SKM-1 treated with dmso at 0.1 percent for 144 hours (cell line): ENCODE data around the gene EIF2B5.
"Not testable (repeated sequence)": the region's sequence is repeated elsewhere in the genome, so short reads cannot be mapped to it uniquely, and the experiment has no call there.

Experiments
- DNase-seq: peaks from one replicate; lab custom pipeline; 2025; ENCODE audit not compliant: unreplicated experiment; lab: John Stamatoyannopoulos, UW

Gene EIF2B5

DNA sequence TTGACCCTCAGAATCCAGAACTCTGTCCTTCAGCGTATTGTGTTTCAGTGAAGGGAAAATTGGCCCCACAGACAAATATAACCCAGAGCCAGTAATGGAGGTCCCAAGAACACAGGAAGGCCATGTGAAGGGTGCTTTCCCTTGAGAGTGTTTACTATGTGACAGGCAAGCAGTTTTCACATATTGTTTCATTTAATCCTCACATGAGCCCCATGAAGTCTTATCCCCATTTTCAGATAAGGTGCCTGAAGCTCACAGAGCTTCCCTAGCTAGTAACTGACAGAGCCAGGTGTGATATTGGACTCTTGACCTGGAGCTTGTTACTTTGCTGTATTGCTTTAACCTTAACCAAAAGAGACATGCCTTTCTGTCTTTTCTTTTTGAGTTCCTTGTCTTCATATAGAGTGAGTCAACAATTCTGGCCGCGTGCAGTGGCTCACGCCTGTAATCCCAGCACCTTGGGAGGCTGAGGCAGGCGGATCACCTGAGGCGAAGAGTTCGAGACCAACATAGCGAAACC, 10.7 kb downstream of the EIF2B5 start:
- no peak for DNase-seq

DNA sequence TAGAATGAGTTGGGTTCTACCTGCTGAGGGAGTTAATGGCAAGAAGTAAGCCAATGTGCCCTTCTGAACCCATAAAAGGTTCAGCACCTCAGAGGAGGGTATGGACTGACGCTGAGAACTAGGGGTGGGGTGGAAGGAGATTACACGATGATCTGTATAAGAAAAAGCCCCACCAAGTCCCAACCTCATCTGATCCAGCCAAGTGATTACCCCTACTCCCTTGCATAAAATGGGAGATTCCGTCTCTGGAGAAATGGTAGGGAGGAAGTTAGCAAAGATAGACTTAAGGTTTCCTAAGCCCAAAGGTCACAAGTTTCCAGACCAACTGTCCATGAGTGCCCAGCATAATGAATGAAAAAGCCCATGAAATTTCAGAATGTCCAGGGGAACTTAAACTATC, 12.9 kb downstream of the EIF2B5 start:
- DNase-seq = no peak

DNA sequence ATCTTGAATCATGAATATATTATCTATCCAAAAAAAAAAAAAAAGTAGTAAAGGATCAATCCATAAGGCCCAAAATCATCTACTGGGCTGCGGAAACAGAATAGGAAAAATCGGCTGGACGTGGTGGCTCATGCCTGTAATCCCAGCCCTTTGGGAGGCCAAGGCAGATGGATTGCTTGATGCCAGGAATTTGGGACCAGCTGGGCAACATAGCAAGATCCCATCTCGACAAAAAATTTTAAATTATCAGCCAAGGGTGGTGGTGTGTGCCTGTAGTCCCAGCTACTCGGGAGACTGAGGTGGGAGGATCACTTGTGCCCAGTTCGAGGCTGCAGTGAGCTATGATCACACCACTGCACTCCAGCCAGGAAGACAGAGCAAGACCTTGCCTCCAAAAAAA, 14.0 kb downstream of the EIF2B5 start:
- no peak for DNase-seq

DNA sequence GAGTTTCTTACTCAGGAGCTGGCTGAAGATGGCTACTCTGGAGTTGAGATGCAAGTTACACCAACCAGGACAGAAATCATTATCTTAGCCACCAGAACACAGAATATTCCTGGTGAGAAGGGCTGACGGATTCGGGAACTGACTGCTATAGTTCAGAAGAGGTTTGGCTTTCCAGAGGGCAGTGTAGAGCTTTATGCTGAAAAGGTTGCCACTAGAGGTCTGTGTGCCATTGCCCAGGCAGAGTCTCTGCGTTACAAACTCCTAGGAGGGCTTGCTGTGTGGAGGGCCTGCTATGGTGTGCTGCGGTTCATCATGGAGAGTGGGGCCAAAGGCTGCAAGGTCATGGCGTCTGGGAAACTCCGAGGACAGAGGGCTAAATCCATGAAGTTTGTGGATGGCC, 14.6 kb downstream of the EIF2B5 start:
- DNase-seq = not testable (repeated sequence)

DNA sequence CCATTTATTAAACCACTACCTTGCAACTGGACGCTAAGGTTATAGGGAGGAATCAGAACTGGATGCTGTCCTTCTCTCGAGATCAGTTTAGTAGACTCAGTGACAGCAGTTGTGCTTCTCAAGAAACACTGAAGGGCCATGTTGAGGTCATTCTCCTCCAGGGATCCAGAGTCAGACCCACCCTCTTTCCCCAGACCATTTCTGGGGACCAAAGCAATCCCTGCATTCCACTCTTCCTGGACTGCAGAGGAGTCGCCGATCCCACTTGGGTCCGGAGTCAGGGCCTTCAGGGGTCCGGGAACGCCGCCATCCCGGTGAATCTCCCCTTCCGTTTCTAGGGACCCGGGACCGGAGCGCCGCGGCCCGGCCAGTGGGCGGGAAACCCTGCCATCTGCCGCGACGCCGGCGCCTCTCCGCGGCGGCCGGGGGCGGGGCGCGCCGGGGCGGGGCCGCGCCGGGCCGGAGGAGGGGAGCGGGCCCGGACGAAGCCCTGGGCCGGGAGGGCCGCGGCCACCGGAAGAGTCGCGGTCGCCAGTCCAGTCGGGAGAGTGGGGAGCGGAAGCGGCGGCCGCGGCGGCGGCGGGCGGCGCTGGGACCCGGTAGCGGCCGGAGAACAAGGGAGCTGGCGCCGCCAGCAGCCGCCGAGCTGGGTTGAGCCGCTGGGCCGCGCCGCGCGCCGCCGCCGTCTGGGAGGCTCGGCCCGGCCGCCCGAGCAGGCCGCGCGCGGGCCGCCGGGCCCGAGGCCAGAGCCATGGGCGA, 19.9 kb downstream of the EIF2B5 start, which contains the start of gene DVL3:
Gene DVL3, plus strand, starts transcription at position 493 of the 759 bp plus-strand sequence. Its CDS starts 259 bp downstream, at position 752.
- peak; percentile 33 for DNase-seq

DNA sequence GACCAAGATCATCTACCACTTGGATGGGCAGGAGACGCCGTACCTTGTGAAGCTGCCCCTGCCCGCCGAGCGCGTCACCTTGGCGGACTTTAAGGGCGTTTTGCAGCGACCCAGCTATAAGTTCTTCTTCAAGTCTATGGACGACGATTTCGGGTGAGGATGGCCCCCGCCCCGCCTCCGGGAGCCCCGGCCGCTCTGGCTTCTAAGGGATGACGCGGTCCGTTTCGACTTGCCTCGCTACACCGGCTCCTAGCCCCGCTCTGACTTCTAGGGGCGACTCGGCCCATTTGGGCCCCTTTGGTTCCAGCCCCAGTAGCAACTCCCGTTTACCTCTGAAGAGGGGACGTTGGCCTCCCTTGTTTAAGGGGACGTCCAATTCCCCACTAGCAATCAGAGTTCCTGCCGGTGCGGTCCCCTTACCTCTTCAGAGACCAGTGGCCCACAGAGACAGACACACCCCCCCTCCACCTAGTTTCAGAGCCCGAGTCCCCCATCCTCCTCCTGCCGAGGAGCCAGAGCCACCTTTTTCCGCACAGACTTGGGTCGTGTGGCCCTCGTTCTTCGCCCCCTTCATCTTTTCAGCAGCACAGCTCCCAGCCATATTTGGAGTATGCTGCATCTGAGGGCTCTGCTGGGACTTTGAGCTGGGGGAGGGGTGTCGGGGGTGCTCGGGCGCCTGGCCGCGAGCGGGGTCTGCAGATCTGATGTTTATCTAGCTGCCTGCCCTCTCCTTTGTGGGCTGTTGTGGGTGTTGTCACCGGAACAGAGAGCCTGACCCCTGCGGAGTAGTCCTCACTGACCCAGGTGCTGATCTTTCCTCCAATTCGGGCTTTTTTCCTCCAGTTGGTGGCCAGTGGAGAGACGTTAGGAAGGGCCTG, 20.7 kb downstream of the EIF2B5 start:
- no peak for DNase-seq

DNA sequence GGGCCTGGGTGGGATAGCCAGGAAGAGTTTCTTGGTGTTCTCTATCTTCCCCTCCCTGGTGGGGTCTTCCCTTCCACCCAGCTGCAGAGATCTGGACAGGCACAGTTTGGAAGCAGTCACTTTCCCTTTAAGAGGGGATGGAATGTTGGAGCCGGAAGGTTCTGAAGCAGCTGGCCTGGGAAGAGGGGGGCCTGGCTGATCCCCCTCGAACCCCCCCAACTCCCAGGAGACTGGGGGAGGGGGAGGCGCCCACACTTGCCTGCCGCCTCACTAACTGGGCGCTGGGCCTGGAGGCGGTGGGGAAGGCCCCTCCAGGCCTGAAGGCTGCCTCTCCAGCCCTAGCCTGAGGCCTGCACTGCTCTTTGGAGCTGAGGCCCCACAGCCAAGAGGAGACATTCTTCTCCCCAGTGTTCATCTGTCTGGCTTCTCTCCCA, 21.4 kb downstream of the EIF2B5 start:
- DNase-seq = no peak

DNA sequence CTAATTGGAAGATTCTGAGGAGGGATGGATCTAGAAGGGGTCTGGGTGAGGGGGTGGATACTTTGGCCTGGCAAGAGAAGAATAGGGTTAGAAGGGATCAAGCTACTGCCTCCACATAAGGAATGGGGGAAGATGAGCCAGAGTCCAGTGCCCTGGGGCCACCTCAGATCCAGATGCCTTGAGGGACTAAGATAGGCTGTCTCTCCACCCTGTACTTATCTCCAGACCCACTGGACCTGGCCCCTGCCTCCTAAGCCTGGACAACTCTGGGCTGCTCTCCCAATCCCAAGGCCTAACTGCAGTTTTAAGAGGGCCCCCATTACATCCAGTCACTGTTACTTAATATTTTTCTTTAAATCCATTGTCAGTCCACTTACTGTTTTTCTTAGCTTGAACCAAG, 22.0 kb downstream of the EIF2B5 start:
- DNase-seq = no peak

DNA sequence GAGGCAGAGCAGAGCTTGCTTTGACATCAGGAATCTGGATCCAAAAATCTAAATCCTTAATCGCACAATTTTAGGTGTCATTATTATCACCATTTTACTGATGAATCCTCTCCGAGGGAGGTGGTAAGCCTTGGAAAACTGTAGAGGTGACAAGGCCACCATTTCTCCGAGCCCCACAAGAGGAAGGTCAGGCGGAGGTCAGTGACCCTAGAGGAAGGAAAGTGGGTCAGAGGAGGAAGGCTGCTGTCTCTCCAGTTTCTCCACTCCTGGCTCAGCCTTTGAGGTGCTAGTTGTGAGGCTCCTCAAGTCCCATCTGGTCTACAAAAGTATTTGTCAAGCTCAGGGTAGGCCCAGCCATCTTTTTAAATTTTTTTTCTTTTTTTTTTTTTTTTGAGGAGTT, 23.2 kb downstream of the EIF2B5 start:
- DNase-seq = peak; percentile 46

DNA sequence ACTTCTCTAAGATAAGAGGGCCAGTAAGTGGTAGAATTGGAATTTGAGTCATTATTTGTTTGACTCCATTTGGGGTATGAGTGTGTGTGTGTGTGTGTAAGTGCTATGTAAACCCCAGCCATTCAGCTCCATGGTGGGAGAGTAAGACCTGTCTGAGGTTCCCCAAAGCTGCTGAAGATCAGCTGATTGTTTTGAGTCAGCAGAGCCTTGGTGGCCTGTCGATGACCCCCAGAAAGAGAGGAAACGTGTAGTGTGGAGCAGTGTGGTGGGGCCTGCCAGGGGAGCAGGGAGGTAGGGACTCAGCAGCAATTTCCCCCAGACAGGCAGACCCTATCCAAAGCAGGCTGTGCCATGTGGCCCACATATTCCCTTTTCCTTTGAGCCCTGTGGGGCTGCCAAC, 25.3 kb downstream of the EIF2B5 start:
- no peak for DNase-seq

DNA sequence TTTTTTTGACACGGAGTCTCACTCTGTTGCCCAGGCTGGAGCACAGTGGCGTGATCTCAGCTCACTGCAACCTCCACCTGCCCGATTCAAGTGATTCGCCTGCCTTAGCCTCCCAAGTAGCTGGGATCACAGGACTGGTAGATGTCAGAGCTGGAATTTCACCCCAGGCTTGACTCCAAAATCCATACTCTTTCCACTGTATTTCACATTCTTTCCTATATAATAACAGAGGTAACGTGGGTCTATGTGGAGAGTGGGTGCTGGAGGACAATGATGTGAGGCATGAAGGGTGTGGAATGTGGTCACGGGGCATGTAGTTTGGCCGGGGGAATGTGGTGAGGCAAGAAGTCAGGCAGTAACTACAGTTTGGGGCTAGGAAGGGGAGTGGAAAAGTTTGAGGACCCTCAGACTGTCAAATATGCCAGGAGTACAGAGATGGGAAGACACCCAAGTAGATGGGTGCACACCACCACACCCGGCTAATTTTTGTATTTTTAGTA, 27.5 kb downstream of the EIF2B5 start:
- DNase-seq = not testable (repeated sequence)

DNA sequence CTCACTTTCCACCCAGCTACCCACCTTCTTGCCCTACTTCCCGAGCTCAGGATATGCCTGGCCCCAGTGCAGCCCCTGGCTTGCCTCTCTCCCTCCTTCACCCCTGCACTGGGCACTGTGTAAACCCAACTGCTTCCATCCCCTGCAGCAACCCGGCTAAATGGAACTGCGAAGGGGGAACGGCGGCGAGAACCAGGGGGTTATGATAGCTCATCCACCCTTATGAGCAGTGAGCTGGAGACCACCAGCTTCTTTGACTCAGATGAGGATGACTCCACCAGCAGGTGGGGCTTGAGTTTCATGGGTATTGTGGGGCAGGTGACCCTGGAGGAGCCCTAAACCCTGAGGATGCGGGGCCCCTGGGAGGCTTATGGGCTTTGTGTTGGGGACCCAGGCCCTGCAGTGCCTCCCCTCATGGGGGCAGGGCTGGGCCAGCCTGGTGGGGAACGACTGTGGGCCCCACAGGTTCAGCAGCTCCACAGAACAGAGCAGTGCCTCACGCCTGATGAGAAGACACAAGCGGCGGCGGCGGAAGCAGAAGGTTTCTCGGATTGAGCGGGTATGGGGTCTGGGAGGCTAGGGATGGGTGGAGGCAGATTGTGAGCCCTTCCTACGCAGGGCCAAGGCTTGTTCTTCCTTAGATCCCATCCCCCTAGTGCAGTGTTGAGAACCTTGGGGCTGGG, 29.6 kb downstream of the EIF2B5 start:
- DNase-seq = no peak

DNA sequence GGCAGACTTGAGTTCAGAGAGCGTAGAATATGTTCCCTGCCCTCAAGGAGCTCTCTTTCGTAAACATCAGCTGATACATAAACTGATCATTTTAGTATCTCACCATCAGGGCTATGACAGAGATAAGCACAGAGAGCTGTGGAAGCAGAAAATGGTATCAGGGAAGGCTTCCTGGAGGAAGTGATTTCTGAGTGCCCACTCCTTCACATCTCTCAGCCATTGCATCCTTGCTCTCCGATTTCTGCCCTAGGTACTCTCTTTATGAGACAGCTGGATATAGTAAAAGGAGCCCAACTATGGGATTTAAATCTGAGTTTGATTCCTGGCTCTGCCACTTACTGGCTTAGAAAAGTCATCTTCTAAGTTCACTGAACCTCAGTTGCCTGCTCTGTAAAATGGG, 30.4 kb downstream of the EIF2B5 start:
- DNase-seq = no peak

DNA sequence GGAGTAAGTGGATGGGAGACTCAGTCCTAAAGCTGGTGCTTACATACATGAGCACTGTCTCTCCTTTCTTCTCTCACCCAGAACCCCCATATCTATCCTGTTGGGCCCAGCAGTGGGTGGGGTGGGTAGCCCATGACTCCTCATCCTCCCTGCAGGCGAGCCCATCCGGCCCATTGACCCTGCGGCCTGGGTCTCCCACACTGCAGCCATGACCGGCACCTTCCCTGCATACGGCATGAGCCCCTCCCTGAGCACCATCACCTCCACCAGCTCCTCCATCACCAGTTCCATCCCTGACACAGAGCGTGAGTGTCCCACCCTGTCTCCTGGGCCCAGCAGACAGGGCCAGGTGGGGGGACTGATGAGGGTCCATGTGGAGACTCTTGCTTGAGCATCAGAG, 31.5 kb downstream of the EIF2B5 start:
- DNase-seq = no peak

DNA sequence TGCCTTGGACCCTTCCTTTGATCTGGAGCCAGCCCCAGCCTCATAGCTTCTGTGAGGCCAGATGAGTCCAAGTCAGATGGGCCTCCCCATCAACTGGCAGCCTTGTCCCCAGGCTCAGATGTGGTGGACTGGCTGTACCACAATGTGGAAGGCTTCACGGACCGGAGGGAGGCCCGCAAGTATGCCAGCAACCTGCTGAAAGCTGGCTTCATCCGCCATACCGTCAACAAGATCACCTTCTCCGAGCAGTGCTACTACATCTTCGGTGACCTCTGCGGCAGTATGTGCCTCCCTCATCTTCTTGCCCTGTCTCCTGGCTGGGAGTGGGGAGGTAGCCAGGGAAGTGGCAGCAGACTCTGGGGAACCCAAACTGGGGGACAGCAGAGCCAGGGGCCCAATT, 32.6 kb downstream of the EIF2B5 start:
- no peak for DNase-seq

DNA sequence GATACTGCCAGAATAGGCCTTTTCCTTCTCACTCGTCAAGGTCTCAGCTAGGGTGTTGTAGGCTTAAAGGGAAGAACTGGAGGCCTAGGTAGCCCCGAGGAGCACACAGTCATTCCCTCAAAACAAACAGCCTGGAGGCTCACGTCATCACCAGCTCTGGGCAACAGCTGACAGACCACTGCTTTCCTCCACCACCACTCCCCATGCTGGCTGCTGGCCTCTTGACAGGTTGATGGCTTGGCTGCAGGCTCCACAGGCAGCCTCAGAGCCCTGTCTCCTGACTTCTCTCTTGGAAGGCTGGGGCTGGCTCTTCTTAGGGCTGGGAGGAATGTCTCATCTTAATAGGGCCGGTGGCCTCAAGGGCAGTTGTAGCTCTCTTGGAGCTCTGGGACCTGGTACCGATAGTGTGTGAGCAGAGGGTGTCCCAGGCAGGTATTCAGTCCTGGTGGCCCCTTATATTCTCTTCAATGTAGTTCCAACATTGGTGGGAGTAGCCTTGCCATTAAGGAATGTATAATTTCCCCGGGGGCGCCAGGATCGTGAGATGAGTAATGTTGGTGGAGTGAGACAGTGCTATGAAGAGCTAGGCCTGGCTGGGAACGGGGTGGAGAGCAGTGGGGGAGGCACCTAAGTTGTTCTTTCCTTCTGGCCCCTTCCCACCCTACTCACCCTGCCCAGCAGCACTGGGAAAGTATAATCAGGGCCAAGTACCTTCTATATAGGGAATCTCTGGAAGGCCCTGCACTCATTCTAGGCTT, 33.4 kb downstream of the EIF2B5 start:
- DNase-seq = no peak

DNA sequence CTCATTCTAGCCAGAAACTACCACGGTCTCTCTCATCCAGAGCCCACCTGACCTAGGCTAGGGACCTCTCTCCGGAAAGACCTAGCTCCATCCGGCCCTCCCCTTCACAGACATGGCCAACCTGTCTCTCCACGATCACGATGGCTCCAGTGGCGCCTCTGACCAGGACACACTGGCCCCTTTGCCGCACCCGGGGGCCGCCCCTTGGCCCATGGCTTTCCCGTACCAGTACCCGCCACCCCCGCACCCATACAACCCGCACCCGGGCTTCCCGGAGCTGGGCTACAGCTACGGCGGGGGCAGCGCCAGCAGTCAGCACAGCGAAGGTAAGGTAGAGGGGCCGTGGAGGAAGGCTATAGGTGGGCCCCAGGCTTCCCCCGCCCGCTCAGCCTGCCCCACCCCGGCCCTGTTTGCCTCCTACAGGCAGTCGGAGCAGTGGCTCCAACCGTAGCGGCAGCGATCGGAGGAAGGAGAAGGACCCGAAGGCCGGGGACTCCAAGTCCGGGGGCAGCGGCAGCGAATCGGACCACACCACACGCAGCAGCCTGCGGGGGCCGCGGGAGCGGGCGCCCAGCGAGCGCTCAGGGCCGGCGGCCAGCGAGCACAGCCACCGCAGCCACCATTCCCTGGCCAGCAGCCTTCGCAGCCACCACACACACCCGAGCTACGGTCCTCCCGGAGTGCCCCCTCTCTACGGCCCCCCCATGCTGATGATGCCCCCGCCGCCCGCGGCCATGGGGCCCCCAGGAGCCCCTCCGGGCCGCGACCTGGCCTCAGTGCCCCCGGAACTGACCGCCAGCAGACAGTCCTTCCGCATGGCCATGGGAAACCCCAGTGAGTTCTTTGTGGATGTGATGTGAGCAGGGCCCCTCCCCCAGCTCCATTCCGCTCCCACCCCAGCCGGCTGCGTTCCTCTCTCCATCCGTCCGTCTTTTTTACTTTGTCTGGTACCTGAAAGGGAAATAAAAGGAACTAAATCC, 35.0 kb downstream of the EIF2B5 start:
- no peak for DNase-seq

DNA sequence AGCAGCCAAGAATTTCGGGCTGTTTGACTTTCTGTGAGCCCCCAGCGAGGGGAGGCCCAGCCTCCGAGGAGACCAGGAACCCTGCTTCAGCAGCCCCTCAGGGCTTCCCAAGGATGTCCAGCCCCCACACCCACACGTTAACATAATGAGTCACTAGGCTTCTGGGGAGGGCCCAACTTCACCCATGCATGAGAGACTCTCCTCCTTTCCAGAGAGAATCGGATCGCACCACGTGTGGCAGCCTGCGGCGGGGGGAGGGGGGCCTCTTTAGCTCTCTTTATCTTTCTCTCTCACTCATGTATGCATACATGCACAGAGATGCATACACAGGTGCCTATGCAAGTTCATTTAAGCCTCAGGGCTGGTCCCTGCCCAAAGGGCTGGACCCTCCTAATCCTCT, 36.4 kb downstream of the EIF2B5 start:
- no peak for DNase-seq

DNA sequence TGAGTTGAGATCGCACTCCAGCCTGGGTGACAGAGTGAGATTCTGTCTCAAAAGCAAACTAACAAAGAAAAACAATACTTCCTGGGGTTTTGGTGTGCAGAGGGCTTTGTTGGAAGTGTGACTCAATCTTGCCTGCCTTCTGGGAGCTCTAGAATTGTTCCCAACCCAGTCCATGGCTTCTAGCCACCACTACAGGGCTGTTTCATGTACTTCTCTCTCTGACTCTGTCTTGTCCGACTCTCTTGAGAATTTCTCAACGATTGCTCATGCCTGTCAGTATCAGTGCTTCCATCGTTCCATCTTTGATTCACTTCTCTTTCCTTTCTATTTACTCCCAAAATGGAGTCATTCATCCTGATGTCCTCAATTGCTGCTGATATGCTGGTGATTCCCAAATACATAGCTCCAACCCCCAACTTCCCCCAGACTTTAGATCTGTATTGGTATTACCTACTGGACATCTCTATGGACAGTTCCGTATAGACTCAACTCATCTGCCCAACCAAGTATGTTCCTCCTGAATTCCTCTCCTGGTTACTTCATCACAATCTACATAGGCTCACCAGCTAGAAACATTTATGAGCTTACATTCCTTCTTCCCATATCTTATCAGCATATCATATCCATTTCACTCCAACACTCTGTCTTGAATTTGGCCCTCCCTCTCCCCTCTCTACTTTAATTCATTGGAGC, 37.7 kb downstream of the EIF2B5 start:
- DNase-seq = no peak
